Measurements from ENCODE around the gene BLOC1S1. TPM values are rescaled to one million over a fixed set of nuclear protein-coding genes. Genes with fewer than 3 reads are reported as not detected.

The BLOC1S1 gene
- total and polyA plus RNA-seq, 9 of the 15 experiments (the other 6 are each of a cell fraction or from before 2014, with no cell fraction given): 75.2 to 161 (median 98.8) TPM

DNA sequence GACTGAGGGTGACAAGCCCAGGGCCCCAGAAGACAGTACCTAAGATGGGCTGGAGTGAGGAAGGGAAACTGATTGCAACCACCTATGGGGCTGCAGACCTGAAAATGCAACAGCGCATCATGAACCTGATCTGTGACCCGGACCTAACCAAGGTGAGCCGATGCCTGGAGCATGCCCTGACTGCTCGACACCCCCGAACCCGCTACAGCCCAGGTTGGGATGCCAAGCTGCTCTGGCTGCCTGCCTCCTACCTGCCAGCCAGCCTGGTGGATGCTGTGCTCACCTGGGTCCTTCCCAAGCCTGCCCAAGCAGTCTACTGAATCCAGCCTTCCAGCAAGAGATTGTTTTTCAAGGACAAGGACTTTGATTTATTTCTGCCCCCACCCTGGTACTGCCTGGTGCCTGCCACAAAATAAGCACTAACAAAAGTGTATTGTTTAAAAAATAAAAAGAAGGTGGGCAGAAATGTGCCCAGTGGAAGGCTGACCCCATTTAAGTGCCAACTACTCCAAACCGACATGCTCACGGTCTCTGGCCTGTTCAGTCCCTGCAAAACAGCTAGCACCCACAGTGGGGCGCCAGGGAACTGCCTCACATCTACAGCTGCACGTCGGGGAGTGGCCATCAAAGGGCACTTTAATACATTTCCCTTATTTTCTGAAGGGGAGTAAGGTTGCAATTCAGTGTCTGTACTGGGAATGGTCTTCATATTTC is 8.5 kb downstream of the BLOC1S1 start (continued):
- TF ChIP-seq ZNF175 (CRISPR knock-in tag; IDR thresholded peaks at IDR 0.05; ENCODE audit: low read depth) (no peak), ZBTB8A (IDR thresholded peaks at IDR 0.05; ENCODE audit: partially characterized antibody) (no peak), HNRNPL (IDR thresholded peaks at IDR 0.05; ENCODE audit: low read depth, low read length) (no peak), CBX3 (IDR thresholded peaks at IDR 0.05; ENCODE audit: borderline replicate concordance in 1 of 2, low read length in 2 of 2) (no peak), CAMTA2 (CRISPR knock-in tag; conservative IDR thresholded peaks at IDR 0.05) (no peak), ETV5 (CRISPR knock-in tag; IDR thresholded peaks at IDR 0.05; ENCODE audit: low read depth) (no peak)
- TF ChIP-seq, protein P1, sequence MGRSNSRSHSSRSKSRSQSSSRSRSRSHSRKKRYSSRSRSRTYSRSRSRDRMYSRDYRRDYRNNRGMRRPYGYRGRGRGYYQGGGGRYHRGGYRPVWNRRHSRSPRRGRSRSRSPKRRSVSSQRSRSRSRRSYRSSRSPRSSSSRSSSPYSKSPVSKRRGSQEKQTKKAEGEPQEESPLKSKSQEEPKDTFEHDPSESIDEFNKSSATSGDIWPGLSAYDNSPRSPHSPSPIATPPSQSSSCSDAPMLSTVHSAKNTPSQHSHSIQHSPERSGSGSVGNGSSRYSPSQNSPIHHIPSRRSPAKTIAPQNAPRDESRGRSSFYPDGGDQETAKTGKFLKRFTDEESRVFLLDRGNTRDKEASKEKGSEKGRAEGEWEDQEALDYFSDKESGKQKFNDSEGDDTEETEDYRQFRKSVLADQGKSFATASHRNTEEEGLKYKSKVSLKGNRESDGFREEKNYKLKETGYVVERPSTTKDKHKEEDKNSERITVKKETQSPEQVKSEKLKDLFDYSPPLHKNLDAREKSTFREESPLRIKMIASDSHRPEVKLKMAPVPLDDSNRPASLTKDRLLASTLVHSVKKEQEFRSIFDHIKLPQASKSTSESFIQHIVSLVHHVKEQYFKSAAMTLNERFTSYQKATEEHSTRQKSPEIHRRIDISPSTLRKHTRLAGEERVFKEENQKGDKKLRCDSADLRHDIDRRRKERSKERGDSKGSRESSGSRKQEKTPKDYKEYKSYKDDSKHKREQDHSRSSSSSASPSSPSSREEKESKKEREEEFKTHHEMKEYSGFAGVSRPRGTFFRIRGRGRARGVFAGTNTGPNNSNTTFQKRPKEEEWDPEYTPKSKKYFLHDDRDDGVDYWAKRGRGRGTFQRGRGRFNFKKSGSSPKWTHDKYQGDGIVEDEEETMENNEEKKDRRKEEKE (IDR thresholded peaks at IDR 0.05; ENCODE audit: borderline replicate concordance in 1 of 2, control insufficient read depth in 1 of 2, low read depth in 2 of 2, low read length in 1 of 2): 0 out of 4 replicates have a peak, but pooled peaks of 1 of the 2 experiments have one; percentile 19
- TF ChIP-seq, protein P2, sequence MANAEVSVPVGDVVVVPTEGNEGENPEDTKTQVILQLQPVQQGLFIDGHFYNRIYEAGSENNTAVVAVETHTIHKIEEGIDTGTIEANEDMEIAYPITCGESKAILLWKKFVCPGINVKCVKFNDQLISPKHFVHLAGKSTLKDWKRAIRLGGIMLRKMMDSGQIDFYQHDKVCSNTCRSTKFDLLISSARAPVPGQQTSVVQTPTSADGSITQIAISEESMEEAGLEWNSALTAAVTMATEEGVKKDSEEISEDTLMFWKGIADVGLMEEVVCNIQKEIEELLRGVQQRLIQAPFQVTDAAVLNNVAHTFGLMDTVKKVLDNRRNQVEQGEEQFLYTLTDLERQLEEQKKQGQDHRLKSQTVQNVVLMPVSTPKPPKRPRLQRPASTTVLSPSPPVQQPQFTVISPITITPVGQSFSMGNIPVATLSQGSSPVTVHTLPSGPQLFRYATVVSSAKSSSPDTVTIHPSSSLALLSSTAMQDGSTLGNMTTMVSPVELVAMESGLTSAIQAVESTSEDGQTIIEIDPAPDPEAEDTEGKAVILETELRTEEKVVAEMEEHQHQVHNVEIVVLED (CRISPR knock-in tag; IDR thresholded peaks at IDR 0.05): no peak
- TF ChIP-seq, protein P3, sequence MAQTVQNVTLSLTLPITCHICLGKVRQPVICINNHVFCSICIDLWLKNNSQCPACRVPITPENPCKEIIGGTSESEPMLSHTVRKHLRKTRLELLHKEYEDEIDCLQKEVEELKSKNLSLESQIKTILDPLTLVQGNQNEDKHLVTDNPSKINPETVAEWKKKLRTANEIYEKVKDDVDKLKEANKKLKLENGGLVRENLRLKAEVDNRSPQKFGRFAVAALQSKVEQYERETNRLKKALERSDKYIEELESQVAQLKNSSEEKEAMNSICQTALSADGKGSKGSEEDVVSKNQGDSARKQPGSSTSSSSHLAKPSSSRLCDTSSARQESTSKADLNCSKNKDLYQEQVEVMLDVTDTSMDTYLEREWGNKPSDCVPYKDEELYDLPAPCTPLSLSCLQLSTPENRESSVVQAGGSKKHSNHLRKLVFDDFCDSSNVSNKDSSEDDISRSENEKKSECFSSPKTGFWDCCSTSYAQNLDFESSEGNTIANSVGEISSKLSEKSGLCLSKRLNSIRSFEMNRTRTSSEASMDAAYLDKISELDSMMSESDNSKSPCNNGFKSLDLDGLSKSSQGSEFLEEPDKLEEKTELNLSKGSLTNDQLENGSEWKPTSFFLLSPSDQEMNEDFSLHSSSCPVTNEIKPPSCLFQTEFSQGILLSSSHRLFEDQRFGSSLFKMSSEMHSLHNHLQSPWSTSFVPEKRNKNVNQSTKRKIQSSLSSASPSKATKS (CRISPR knock-in tag; IDR thresholded peaks at IDR 0.05): no peak
- TF ChIP-seq, protein P4, sequence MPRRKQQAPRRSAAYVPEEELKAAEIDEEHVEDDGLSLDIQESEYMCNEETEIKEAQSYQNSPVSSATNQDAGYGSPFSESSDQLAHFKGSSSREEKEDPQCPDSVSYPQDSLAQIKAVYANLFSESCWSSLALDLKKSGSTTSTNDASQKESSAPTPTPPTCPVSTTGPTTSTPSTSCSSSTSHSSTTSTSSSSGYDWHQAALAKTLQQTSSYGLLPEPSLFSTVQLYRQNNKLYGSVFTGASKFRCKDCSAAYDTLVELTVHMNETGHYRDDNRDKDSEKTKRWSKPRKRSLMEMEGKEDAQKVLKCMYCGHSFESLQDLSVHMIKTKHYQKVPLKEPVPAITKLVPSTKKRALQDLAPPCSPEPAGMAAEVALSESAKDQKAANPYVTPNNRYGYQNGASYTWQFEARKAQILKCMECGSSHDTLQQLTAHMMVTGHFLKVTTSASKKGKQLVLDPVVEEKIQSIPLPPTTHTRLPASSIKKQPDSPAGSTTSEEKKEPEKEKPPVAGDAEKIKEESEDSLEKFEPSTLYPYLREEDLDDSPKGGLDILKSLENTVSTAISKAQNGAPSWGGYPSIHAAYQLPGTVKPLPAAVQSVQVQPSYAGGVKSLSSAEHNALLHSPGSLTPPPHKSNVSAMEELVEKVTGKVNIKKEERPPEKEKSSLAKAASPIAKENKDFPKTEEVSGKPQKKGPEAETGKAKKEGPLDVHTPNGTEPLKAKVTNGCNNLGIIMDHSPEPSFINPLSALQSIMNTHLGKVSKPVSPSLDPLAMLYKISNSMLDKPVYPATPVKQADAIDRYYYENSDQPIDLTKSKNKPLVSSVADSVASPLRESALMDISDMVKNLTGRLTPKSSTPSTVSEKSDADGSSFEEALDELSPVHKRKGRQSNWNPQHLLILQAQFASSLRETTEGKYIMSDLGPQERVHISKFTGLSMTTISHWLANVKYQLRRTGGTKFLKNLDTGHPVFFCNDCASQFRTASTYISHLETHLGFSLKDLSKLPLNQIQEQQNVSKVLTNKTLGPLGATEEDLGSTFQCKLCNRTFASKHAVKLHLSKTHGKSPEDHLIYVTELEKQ (CRISPR knock-in tag; IDR thresholded peaks at IDR 0.05): no peak
